KMS-11 (cell line): Measurements from ENCODE around the gene C1orf56.

ENCODE experiments used
- H2AFZ ChIP-seq: fragments of 200-600 bp; sonication (generic); 2 replicates; pipeline ENCODE4 v1.6.1; 2016; ENCODE audit warnings: antibody characterized with exemption, mixed run types, low read depth
- H3K27ac ChIP-seq: fragments of 200-600 bp; sonication (generic); 2 replicates; pipeline ENCODE4 v1.6.1; 2016; ENCODE audit warnings: mild to moderate bottlenecking, mixed run types
- H3K27me3 ChIP-seq: fragments of 200-600 bp; sonication (generic); 2 replicates; pipeline ENCODE4 v1.6.1; 2017; ENCODE audit warnings: mild to moderate bottlenecking, low read depth, mixed run types, moderate library complexity; ENCODE audit not compliant: insufficient read depth
- H3K36me3 ChIP-seq: fragments of 200-600 bp; sonication (generic); 2 replicates; pipeline ENCODE4 v1.6.1; 2017; ENCODE audit warnings: mild to moderate bottlenecking, mixed run types; ENCODE audit not compliant: insufficient read depth
- H3K4me1 ChIP-seq: fragments of 200-600 bp; sonication (generic); 2 replicates; pipeline ENCODE4 v1.6.1; 2016; ENCODE audit warnings: mild to moderate bottlenecking, low read depth, mixed run types; ENCODE audit not compliant: poor library complexity, severe bottlenecking
- H3K4me2 ChIP-seq: fragments of 200-600 bp; sonication (generic); 2 replicates; pipeline ENCODE4 v1.7.0; 2016; ENCODE audit warnings: mild to moderate bottlenecking, mixed run types
- H3K4me3 ChIP-seq: fragments of 200-600 bp; sonication (generic); IDR thresholded peaks from 2 replicates; pipeline ENCODE4 v1.6.1; 2017; ENCODE audit warnings: low read depth, low read length, mixed read lengths; ENCODE audit not compliant: insufficient read depth
- H3K79me2 ChIP-seq: fragments of 200-600 bp; sonication (generic); 2 replicates; pipeline ENCODE4 v1.6.1; 2016; ENCODE audit warnings: low read depth, mixed run types; ENCODE audit not compliant: insufficient read depth
- H3K9ac ChIP-seq: fragments of 200-600 bp; sonication (generic); 2 replicates; pipeline ENCODE4 v1.6.1; 2016; ENCODE audit warnings: mild to moderate bottlenecking, mixed run types
- H4K20me1 ChIP-seq: fragments of 200-600 bp; sonication (generic); 2 replicates; pipeline ENCODE4 v1.6.1; 2016; ENCODE audit warnings: mild to moderate bottlenecking, mixed run types; ENCODE audit not compliant: insufficient read depth
- CTCF ChIP-seq: fragments of 200-600 bp; sonication (generic); conservative IDR thresholded peaks from 2 replicates; pipeline ENCODE4 v1.6.1; 2017; ENCODE audit warnings: low read depth, mild to moderate bottlenecking, antibody characterized with exemption, low read length, moderate library complexity, mixed read lengths

The C1orf56 gene

GRCh38 chr1:151062741-151063371, 15.3 kb downstream of the C1orf56 start:
- Histone ChIP-seq H3K27ac (no peak overlapping the region), H3K4me1 (peaks cover 13% of the 10 kb centered on the region), H3K79me2 (peaks cover 24% of the 10 kb centered on the region), H3K9ac (no peak overlapping the region), H3K4me2 (no peak overlapping the region), H2AFZ (no peak overlapping the region), H3K4me3 (no peak overlapping the region), H3K27me3 (no peaks in the 10 kb centered on the region), H3K36me3 (no peaks in the 10 kb centered on the region), H4K20me1 (no peaks in the 10 kb centered on the region)
- TF ChIP-seq CTCF, result no peak

GRCh38 chr1:151065089-151065645, 17.6 kb downstream of the C1orf56 start:
- Histone ChIP-seq H3K27ac (no peak overlapping the region), H2AFZ (no peak overlapping the region), H3K4me2 (no peak overlapping the region), H3K9ac (no peak overlapping the region), H4K20me1 (no peaks in the 10 kb centered on the region), H3K36me3 (no peaks in the 10 kb centered on the region), H3K4me1 (peaks cover 8% of the 10 kb centered on the region), H3K79me2 (0 out of 2 replicates have a peak, but pooled peaks cover under 1% of the 10 kb centered on the region), H3K4me3 (no peak overlapping the region), H3K27me3 (no peaks in the 10 kb centered on the region)
- no peak for TF ChIP-seq CTCF

- Histone ChIP-seq H3K4me3 (no peak overlapping the region), H3K27ac (no peak overlapping the region), H3K36me3 (no peaks in the 10 kb centered on the region), H3K9ac (no peak overlapping the region), H2AFZ (no peak overlapping the region), H3K4me1 (peaks cover 17% of the 10 kb centered on the region), H3K79me2 (peaks cover 9% of the 10 kb centered on the region), H4K20me1 (no peaks in the 10 kb centered on the region), H3K4me2 (no peak overlapping the region), H3K27me3 (no peaks in the 10 kb centered on the region)
- no peak for TF ChIP-seq CTCF
Observed at GRCh38 chr1:151067185-151067584, 19.6 kb downstream of the C1orf56 start.

GRCh38 chr1:151069103-151069486, 21.5 kb downstream of the C1orf56 start:
- H3K4me1 ChIP-seq, result peaks cover 19% of the 10 kb centered on the region
- H3K4me2 ChIP-seq, result no peak overlapping the region
- H3K4me3 ChIP-seq, result no peak overlapping the region
- H3K27me3 ChIP-seq, result no peaks in the 10 kb centered on the region
- H3K36me3 ChIP-seq, result no peaks in the 10 kb centered on the region
- H3K9ac ChIP-seq, result no peak overlapping the region
- H4K20me1 ChIP-seq, result no peaks in the 10 kb centered on the region
- H2AFZ ChIP-seq, result no peak overlapping the region
- peaks cover 12% of the 10 kb centered on the region for H3K79me2 ChIP-seq
- TF ChIP-seq CTCF, result no peak
- no peak overlapping the region for H3K27ac ChIP-seq
